ENCODE results near the gene HK3.

GRCh38 chr5:176895831-176896230 is 3.3 kb downstream of the HK3 start:
- TF ChIP-seq CTCF (IDR thresholded peaks at IDR 0.05) (no peak), POLR2A (IDR thresholded peaks at IDR 0.05) (no peak), POLR2AphosphoS5 (IDR thresholded peaks at IDR 0.05) (no peak)

Data from prostate gland (tissue), 2 donors.